Muscle layer of duodenum (tissue), 2 donors: ENCODE measurements around the gene TRIP4.
"Not testable (repeated sequence)": the region's sequence is repeated elsewhere in the genome, so short reads cannot be mapped to it uniquely, and the experiment has no call there.

Source experiments
- H3K27ac ChIP-seq: one replicate; pipeline ENCODE4 v1.7.0; 2013; ENCODE audit warnings: mild to moderate bottlenecking, low read length
- H3K27me3 ChIP-seq: one replicate; pipeline ENCODE4 v1.7.0; 2013; ENCODE audit warnings: low read depth, mild to moderate bottlenecking, control low read depth, low read length
- H3K36me3 ChIP-seq, 2 donors: one replicate each; pipeline ENCODE4 v1.7.0; 2013; ENCODE audit warnings: low read length in 2 of 2, control low read depth in 1 of 2, mild to moderate bottlenecking in 1 of 2; ENCODE audit not compliant: insufficient read depth in 2 of 2, control insufficient read depth in 1 of 2
- H3K4me1 ChIP-seq, 2 donors: one replicate each; pipeline ENCODE4 v1.7.0; 2013; ENCODE audit warnings: low read length in 2 of 2, mild to moderate bottlenecking in 2 of 2, control low read depth in 1 of 2, moderate library complexity in 1 of 2; ENCODE audit not compliant: insufficient read depth in 2 of 2, control insufficient read depth in 1 of 2
- H3K4me3 ChIP-seq, 2 donors: one replicate each; pipeline ENCODE4 v1.7.0; 2013; ENCODE audit warnings: low read length in 2 of 2, low read depth in 1 of 2, mild to moderate bottlenecking in 1 of 2
- H3K9me3 ChIP-seq, 2 donors: one replicate each; pipeline ENCODE4 v1.7.0; 2013; ENCODE audit warnings: low read length in 2 of 2, control low read depth in 1 of 2, mild to moderate bottlenecking in 1 of 2; ENCODE audit not compliant: control insufficient read depth in 1 of 2
- donor health status: healthy.

TRIP4 gene

DNA sequence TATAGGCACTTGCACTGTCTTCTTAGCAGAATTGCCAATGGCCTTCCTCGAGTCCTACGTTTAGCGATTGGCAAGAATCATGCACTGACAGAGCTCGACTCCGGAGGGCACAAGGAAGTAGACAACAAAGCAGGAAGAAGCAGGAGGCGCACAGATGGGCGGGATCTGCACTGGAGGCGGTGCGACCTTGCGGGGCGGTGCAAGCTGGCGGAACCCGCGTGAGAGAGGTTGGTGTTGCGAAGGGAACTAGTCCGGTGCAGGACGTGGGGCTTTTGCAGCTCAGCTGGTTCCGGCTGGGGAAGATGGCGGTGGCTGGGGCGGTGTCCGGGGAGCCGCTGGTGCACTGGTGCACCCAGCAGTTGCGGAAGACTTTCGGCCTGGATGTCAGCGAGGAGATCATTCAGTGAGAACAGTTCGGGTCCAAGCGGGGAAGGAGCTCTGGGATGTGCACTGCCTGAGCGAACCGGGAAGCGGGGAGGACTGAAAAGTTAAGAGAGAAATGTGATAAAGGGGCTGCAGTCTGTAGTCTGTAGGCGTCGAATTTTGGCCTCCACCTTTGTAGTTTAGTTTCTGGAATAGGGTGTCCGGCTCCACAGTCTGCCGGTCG is at the start of gene TRIP4:
Gene TRIP4 (plus strand): TSS at position 275 of the 607 bp plus-strand sequence. CDS start 28 bp downstream, at position 303.
- Histone ChIP-seq H3K4me1 (peaks cover 6 to 9% of the 10 kb centered on the region in 2 donors), H3K36me3 (no peaks in the 10 kb centered on the region), H3K4me3 (peak within 1 kb of the TSS; percentile 96 to 97), H3K27ac (peak within 1 kb of the TSS; percentile 85), H3K27me3 (no peaks in the 10 kb centered on the region), H3K9me3 (no peaks in the 10 kb centered on the region)

GRCh38 chr15:64340355-64340754 is 47.3 kb upstream of the TRIP4 start:
- H3K4me3 ChIP-seq, result no peak overlapping the region
- no peak overlapping the region for H3K27ac ChIP-seq

GRCh38 chr15:64341961-64342360 is 45.7 kb upstream of the TRIP4 start:
- no peaks in the 10 kb centered on the region for H3K4me1 ChIP-seq
- no peak overlapping the region for H3K27ac ChIP-seq
- no peak overlapping the region for H3K4me3 ChIP-seq
- H3K9me3 ChIP-seq, result no peaks in the 10 kb centered on the region
- no peaks in the 10 kb centered on the region for H3K27me3 ChIP-seq
- H3K36me3 ChIP-seq, result no peaks in the 10 kb centered on the region

More at GRCh38 chr15:64340355-64340754, 47.3 kb upstream of the TRIP4 start:
- Histone ChIP-seq H3K36me3 (no peaks in the 10 kb centered on the region), H3K4me1 (no peaks in the 10 kb centered on the region), H3K27me3 (no peaks in the 10 kb centered on the region), H3K9me3 (no peaks in the 10 kb centered on the region)

GRCh38 chr15:64343222-64343621 is 44.4 kb upstream of the TRIP4 start:
- H3K4me1 ChIP-seq, result no peaks in the 10 kb centered on the region
- H3K9me3 ChIP-seq, result no peaks in the 10 kb centered on the region
- H3K27ac ChIP-seq, result no peak overlapping the region
- no peaks in the 10 kb centered on the region for H3K36me3 ChIP-seq
- no peaks in the 10 kb centered on the region for H3K27me3 ChIP-seq
- H3K4me3 ChIP-seq, result no peak overlapping the region

DNA sequence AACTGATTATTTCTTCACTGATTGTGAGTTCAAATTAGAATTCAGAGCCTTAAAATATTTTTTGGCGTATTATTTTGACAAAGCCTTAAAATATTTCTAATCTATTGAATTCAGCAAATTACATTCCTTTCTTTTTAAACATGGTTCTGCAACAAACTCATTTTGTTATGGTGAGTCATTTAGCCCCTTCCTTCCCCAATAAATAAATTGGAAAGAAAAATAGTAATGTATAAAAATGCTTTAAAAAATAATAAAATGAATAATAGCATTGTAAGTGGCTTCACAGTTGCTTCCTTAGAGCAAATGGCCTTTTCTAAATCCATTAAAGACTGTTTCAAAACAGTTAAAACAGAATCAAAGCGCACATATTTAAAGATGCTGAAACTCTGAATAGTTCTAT is 43.8 kb upstream of the TRIP4 start:
- Histone ChIP-seq H3K27ac (no peak overlapping the region), H3K4me3 (no peak overlapping the region), H3K36me3 (no peaks in the 10 kb centered on the region), H3K27me3 (no peaks in the 10 kb centered on the region), H3K4me1 (no peaks in the 10 kb centered on the region), H3K9me3 (no peaks in the 10 kb centered on the region)

DNA sequence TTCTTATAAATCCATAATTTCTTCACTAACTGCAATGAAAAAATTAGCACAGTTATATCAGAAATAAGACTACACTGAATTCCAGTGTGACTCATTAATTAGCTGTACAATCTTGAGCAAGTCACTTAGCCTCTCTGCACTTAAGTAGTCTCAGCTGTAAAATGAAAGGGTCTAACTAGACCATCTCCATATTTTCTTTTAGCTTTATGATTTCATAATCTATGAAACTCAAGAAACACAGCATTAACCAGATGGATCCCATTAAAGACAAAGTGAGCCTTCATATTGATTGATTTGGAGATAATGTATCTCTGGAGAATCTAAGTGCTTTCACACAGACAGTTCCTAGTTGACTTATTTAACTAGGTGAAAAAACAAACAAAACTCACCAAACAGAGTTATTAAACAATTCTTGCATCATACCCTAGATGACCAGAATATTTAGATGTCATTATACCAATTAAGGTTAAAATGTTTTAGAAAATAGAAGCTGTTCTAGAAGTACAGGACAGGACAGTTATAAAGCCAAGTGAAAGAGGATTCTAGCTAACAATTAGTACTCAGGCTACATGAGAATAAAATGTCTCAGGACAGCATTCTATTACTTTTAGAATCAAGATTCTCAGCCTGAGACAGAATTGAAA is 42.9 kb upstream of the TRIP4 start:
- H3K27ac ChIP-seq, result no peak overlapping the region
- no peaks in the 10 kb centered on the region for H3K9me3 ChIP-seq

GRCh38 chr15:64346242-64346641 is 41.4 kb upstream of the TRIP4 start:
- not testable (repeated sequence) for H3K36me3 ChIP-seq, H3K27ac ChIP-seq, H3K27me3 ChIP-seq

More for the DNA sequence above, 42.9 kb upstream of the TRIP4 start:
- no peak overlapping the region for H3K4me3 ChIP-seq
- H3K36me3 ChIP-seq, result no peaks in the 10 kb centered on the region
- H3K4me1 ChIP-seq, result no peaks in the 10 kb centered on the region
- H3K27me3 ChIP-seq, result no peaks in the 10 kb centered on the region

DNA sequence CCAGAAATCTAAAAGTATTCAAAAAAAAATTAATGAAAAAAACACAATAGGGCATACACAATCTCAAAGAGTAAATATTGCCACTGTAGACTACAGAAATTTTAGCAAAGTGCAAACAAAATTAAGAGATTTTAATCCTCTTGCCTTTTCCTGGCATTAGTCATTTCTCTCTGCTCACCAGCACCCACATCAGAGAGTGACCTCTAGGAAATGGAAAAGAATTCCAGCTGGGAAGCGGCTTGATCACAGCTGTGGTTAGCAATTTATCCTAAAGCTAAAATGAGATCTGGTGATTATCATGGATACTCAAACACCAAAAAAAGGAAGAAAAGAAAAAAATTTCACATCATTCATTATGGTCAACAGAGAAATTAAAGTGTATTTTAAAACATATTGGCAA is 39.2 kb upstream of the TRIP4 start:
- Histone ChIP-seq H3K27ac (no peak overlapping the region), H3K4me3 (no peak overlapping the region), H3K4me1 (no peaks in the 10 kb centered on the region)

More at GRCh38 chr15:64346242-64346641, 41.4 kb upstream of the TRIP4 start:
- not testable (repeated sequence) for H3K4me3 ChIP-seq, H3K9me3 ChIP-seq, H3K4me1 ChIP-seq

DNA sequence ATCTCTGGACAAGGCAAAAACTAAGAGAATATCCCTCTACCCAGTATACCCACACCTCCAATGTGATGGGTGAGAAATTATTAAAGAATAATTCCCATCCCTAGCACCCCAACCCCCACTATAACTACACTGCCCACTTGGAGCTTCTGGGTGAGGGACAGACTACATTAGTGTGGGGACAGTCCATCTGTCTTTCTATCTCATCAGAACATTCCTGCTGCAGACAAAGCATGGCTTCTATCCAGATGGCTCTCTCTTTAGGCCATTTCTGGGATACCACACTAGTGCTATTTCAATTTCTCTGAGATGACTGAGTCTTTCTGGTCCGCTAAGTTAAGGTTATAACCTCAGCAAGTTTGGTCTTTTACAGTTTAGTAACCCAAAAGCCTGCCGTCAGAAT is 38.3 kb upstream of the TRIP4 start:
- H3K27me3 ChIP-seq, result no peaks in the 10 kb centered on the region
- no peak overlapping the region for H3K27ac ChIP-seq
- no peaks in the 10 kb centered on the region for H3K9me3 ChIP-seq
- H3K36me3 ChIP-seq, result no peaks in the 10 kb centered on the region
- no peak overlapping the region for H3K4me3 ChIP-seq
- H3K4me1 ChIP-seq, result peaks cover under 1 to 1% of the 10 kb centered on the region in 2 donors

More for the DNA sequence above, 39.2 kb upstream of the TRIP4 start:
- Histone ChIP-seq H3K27me3 (no peaks in the 10 kb centered on the region), H3K9me3 (no peaks in the 10 kb centered on the region), H3K36me3 (no peaks in the 10 kb centered on the region)

DNA sequence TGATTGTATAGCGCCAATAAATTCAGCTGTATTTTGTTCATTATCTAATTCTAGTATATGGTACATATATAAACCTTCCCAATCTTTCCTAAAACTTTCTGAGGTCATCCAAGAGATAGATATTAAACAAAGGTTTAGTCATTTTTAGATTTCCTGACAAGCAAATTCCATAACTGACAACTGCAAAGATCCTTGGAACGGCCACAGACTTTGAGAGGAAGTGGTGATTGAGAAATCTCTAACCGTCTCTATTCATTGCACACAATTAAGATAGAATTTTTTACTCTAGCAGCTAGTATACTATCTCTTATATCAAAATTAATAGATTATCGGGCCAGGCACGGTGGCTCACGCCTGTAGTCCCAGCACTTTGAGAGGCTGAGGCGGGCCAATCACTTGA is 36.4 kb upstream of the TRIP4 start:
- Histone ChIP-seq H3K27ac (no peak overlapping the region), H3K4me1 (peaks cover 10% of the 10 kb centered on the region in 2 donors), H3K27me3 (no peaks in the 10 kb centered on the region), H3K36me3 (no peaks in the 10 kb centered on the region), H3K4me3 (no peak overlapping the region), H3K9me3 (no peaks in the 10 kb centered on the region)

GRCh38 chr15:64354688-64355344 is 32.8 kb upstream of the TRIP4 start:
- Histone ChIP-seq H3K4me1 (peaks cover 10 to 14% of the 10 kb centered on the region in 2 donors), H3K27me3 (no peaks in the 10 kb centered on the region), H3K27ac (peak overlapping the region; percentile 56), H3K4me3 (peak overlapping the region; percentile 68 to 94), H3K36me3 (no peaks in the 10 kb centered on the region), H3K9me3 (no peaks in the 10 kb centered on the region)
